Epithelial cell of proximal tubule (primary cell): ENCODE measurements around the gene MATCAP1. TPM values are rescaled to one million over a fixed set of nuclear protein-coding genes. Genes with fewer than 3 reads are reported as not detected.

Source experiments
- DNase-seq: peaks from one replicate; pipeline ENCODE4 v3.0.0-alpha.2; 2011; ENCODE audit warnings: low read depth
- H3K4me3 ChIP-seq: 2 replicates; pipeline ENCODE4 v1.5.1; 2011; ENCODE audit warnings: low read depth, mild to moderate bottlenecking, low read length
- CTCF ChIP-seq: conservative IDR thresholded peaks from 2 replicates; pipeline ENCODE4 v1.5.1; 2012; ENCODE audit warnings: low read depth, mild to moderate bottlenecking, low read length
- total RNA-seq: library from RNA; depleted of rRNA; stranded (reverse); fragments of >200 nt; gene quantifications from 2 replicates; pipeline ENCODE4 v1.2.3, GENCODE V29; 2015

MATCAP1 gene
- total RNA-seq, 1 donor from 2014 or later: 11.4 TPM

DNA sequence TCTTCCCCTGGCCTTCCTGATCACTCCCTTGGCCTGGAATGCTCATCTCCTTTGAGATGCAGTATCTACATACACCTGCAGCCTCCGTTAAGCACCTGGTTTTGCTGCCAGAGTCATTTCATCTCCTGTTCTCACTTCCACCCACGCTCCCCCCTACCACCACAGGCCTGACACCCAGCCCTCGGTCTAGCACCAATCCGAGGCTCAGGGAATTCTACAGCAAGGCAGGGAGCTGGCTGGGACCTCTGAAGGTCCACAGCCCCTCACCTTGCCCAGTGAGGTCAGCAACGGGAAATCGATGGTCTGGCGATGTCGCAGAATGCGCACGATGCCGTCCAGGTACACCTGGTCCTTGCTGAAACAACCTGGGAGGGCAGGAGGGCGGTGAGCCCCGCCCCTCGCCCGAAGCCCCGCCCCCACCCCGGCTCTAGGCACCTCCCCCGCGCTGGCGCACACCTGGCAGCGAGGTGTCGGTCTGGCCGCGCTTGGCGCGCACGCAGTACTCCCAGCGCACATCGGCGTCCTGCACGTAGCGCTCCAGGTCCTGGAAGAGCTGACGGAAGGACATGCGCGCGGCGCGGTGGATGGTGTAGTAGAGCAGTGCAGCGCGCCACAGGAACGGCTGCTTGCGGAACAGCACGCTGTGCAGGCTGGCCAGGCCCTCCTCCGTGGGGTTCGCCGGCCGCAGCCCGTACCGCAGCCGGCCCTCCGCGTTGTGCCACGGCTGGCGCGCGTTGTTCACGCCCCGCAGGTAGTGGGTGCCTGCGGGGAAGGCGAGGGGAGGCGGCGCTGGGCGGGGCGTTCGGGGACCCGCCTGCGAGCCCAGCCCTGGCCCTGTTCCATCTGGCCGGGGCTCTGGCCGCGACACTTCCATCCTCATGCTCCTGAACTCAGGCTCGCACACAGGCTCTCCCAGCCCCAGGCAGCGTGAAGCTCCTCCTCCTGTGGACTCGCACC, 5.7 kb downstream of the MATCAP1 start:
- no peak for DNase-seq
- no peak for TF ChIP-seq CTCF
- peak overlapping the region; percentile 45 for H3K4me3 ChIP-seq

GRCh38 chr16:67176662-67177061, 7.1 kb downstream of the MATCAP1 start:
- TF ChIP-seq CTCF: no peak
- H3K4me3 ChIP-seq: no peak overlapping the region
- no peak for DNase-seq

DNA sequence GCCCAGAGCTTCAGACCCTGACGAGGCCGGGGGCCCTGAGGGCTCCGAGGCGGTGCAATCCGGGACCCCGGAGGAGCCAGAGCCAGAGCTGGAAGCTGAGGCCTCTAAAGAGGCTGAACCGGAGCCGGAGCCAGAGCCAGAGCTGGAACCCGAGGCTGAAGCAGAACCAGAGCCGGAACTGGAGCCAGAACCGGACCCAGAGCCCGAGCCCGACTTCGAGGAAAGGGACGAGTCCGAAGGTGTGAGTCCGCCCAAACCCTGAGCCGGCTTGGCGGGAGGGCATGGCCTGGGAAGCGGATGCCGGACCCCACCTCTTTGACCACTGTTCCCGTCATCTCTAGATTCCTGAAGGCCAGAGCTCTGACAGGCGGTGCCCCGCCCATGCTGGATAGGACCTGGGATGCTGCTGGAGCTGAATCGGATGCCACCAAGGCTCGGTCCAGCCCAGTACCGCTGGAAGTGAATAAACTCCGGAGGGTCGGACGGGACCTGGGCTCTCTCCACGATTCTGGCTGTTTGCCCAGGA, 9.0 kb downstream of the MATCAP1 start:
- peak overlapping the region; percentile 65 for H3K4me3 ChIP-seq
- DNase-seq: no peak
- TF ChIP-seq CTCF: no peak

GRCh38 chr16:67173808-67174705, 9.7 kb downstream of the MATCAP1 start:
- peak; percentile 32 for TF ChIP-seq CTCF
- H3K4me3 ChIP-seq: peak overlapping the region; percentile 65
- no peak for DNase-seq

DNA sequence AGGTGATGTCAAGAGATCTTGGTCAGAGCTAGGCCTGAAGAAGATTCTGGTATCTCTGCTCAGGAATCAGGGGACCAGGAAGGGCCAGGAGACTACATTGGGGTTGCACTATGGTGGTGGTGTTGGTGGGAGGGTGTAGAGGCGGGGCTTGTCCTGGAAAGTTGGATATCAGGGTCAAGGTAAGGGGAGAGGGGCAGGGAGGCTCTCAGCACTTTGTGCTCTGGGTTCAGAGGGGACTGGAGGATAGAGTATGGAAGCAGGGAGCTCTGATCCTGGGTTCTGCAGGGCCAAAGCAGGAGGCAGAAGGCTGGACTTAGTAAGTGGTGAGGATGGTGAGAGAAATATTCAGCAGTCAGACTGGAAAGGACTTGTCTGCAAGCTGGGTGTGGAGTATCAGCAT, 10.4 kb downstream of the MATCAP1 start:
- DNase-seq: no peak
- H3K4me3 ChIP-seq: peak overlapping the region; percentile 65
- TF ChIP-seq CTCF: no peak

DNA sequence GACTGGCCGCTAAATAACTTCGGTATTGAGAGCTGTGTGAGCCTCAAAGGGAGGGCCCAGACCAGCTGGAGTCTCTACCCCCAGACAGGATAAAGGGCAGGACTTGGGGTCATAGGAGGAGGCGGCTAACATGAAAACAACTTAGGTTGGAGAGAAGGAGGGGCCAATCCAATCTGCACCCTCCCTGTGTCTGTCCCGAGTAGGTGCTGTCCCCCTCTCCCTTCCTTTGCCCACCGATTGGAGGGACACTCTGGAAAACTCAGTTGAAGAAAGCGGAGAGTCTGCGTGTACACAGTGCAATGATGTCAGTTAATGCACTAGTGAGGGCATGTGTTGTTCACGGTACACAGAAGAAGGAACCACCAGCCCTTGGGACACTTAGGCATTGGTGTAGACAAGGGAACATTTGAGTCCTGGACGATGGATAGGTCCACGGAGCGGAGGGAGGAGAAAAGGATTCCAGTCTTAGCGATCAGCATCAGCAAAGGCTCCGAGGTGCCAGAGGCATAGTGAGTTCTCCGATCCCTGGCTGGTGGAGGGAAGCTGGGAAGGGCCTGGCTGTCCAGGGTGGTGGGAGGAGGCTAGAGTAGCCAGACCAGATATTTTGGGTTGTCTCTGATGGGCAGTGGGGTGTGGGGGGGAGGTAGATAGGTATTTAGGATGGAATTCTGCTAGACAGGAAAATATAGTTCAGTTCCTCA, 12.7 kb downstream of the MATCAP1 start:
- no peak for DNase-seq
- TF ChIP-seq CTCF: no peak
- peak overlapping the region; percentile 65 for H3K4me3 ChIP-seq
